Activated CD8-positive, alpha-beta T cell treated with anti-CD3 and anti-CD28 coated beads, Interleukin-2, amount 10 ng/mL, durations not matched to agents 7 days and 5 days (primary cell): ENCODE measurements around the gene FAM222A. TPM values are rescaled to one million over a fixed set of nuclear protein-coding genes. Genes with fewer than 3 reads are reported as not detected.

Experiments used
- ATAC-seq: fragments of 150-1000 bp; cut with Tn5 transposase; one replicate; pipeline ENCODE4 v1.10.0; 2021; ENCODE audit warnings: moderate library complexity
- CTCF ChIA-PET: fragments of 350-600 bp; sonication (Branson Sonifier 250); formaldehyde crosslinking; loops from one replicate; lab custom pipeline; 2021; ENCODE audit warnings: antibody characterized with exemption; lab: Charles Lee
- POLR2A ChIA-PET: fragments of 350-600 bp; sonication (Branson Sonifier 250); formaldehyde crosslinking; loops from one replicate; lab custom pipeline; 2021; ENCODE audit warnings: antibody characterized with exemption; lab: Charles Lee
- DNase-seq: peaks from one replicate; pipeline ENCODE4 v3.0.0-alpha.2; 2020
- H3K27ac Mint-ChIP-seq: one replicate; pipeline ENCODE4 v1.8.0; 2021; ENCODE audit warnings: mild to moderate bottlenecking, mixed read lengths
- H3K27me3 Mint-ChIP-seq: one replicate; pipeline ENCODE4 v1.8.0; 2021; ENCODE audit warnings: low read depth, mixed read lengths
- H3K36me3 Mint-ChIP-seq: one replicate; pipeline ENCODE4 v1.8.0; 2021; ENCODE audit warnings: low read depth, mixed read lengths
- H3K4me1 Mint-ChIP-seq: one replicate; pipeline ENCODE4 v1.8.0; 2021; ENCODE audit warnings: low read depth, mixed read lengths
- H3K4me3 Mint-ChIP-seq: one replicate; pipeline ENCODE4 v1.8.0; 2021; ENCODE audit warnings: mild to moderate bottlenecking, mixed read lengths
- H3K9me3 Mint-ChIP-seq: one replicate; pipeline ENCODE4 v1.8.0; 2022; ENCODE audit warnings: mixed read lengths; ENCODE audit not compliant: insufficient read depth
- total RNA-seq, 2 experiments: library from RNA; stranded (reverse); gene quantifications; one replicate each; pipeline ENCODE4 v1.2.3, GENCODE V29; 2021

The FAM222A gene
- total RNA-seq, 2 experiments from 2014 or later = 1.6 to 1.9 TPM

DNA sequence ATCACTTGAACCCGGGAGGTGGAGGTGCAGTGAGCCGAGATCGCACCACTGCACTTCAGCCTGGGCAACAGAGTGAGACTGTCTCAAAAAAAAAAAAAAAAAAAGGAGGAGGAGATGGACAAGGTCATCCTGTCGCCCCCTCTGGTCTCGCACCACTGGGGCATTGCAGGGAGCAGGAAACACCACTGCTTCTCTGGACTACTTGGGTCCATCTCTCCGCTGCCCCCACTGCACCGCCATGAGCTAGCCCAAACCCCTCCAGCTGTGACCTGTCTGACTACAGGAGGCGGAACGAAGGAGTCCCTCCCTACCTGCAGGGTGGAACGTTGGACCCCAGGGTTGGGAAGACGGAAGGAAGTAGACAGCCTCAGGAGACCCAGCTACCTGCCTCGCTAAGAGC lies 18.2 kb upstream of the FAM222A start:
- ATAC-seq (no peak), DNase-seq (no peak)
- Mint-ChIP-seq H3K9me3 (no peaks in the 10 kb centered on the region), H3K27ac (no peak overlapping the region), H3K27me3 (peaks cover 14% of the 10 kb centered on the region), H3K4me1 (peaks cover 4% of the 10 kb centered on the region), H3K36me3 (no peaks in the 10 kb centered on the region), H3K4me3 (no peak overlapping the region)
- ChIA-PET CTCF (no interaction called here), POLR2A (no interaction called here)

DNA sequence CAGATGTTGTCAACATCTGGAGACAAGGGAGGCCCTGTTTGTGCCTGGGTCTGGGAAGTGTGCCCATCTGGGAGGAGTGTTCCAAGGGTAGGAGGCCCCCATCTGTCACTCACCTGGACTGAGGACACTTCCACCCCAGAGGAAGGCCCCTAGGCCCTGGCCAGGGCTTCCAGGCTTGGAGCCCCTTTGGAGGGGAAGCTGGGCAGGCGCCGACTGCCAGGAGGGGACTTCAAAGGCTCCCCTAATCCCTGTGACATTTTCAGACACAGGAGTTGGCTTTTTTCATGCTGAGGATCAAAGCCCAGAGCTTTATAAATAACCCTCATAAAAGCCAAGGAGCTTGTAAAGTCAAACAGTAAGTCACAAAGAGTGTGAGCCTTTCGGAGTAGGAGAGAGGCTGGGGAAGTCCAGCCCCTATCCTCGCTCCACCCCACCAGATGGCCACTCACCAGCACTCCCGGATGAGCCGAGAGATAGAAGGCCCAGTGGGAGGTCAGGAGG lies 17.6 kb upstream of the FAM222A start:
- POLR2A ChIA-PET = no interaction called here
- peaks cover 4% of the 10 kb centered on the region for H3K4me1 Mint-ChIP-seq
- no peaks in the 10 kb centered on the region for H3K9me3 Mint-ChIP-seq
- no peaks in the 10 kb centered on the region for H3K36me3 Mint-ChIP-seq
- no peak overlapping the region for H3K4me3 Mint-ChIP-seq
- H3K27ac Mint-ChIP-seq = no peak overlapping the region
- no peak for DNase-seq
- no peak for ATAC-seq
- CTCF ChIA-PET = no interaction called here
- peaks cover 14% of the 10 kb centered on the region for H3K27me3 Mint-ChIP-seq

DNA sequence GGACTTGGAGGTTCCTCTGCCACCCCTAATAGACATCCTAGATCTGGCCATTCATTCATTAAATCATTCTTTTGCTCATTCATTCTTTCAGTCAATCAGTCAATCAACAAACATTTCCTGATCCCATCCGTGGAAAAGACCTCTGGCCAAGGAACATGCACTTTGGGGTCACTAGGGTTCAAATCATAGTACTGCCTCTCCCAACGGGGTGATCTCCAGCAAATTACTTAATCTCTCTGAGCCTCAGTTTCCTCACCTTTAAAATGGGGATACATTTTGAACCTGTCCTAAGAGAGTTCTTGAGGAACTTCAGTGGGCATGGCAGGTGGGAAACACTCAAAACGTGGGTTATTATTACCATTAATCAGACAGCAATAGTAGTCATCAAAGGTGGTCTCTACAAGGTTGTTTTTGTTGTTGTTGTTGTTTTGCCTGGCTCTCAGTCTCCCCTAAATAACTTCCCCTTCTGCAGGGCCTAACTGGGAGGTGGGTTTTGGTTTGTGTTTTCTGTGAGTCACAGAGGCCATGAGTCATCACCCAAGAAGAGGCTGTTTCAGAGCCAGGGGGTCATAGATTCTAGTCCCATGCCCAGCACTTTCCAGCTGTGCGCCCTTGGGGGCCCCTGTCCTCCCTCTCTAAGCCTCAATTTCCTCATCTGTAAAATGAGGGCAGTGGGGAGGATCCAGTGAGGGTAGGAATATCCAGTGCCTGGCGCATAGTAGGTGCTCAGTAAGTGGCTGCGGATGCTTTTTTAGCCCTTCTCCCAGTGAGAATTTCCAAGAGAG lies 16.9 kb upstream of the FAM222A start:
- ChIA-PET CTCF (interaction anchor here (1.3 kb wide), 1 partner anchor 99 kb away, joined by 4 read pairs; no protein-coding TSS in a partner anchor), POLR2A (no interaction called here)
- Mint-ChIP-seq H3K27me3 (peaks cover 14% of the 10 kb centered on the region), H3K27ac (no peak overlapping the region), H3K36me3 (no peaks in the 10 kb centered on the region), H3K4me3 (no peak overlapping the region), H3K9me3 (no peaks in the 10 kb centered on the region), H3K4me1 (peaks cover 4% of the 10 kb centered on the region)
- ATAC-seq (no peak), DNase-seq (no peak)

DNA sequence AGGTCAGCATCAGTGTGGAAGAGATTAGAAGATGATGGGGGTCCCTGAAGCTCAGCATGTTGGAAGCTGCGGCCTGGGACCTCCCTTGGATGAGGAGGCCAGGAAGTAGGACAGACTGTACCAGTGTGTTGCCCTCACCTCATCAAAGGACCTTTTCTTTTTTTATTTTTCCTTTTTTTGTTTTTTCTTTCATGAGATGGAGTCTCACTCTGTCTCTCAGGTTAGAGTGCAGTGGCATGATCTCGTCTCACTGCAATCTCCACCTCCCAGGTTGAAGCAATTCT lies 16.4 kb upstream of the FAM222A start:
- no peak for ATAC-seq
- H3K4me1 Mint-ChIP-seq = peaks cover 4% of the 10 kb centered on the region
- POLR2A ChIA-PET = no interaction called here
- no peaks in the 10 kb centered on the region for H3K9me3 Mint-ChIP-seq
- DNase-seq = no peak
- CTCF ChIA-PET = interaction anchor here (0.9 to 1.8 kb wide), 3 partner anchors 77 to 148 kb away, joined by 3 to 4 read pairs (median 3); no protein-coding TSS in a partner anchor
- no peak overlapping the region for H3K4me3 Mint-ChIP-seq
- peaks cover 11% of the 10 kb centered on the region for H3K27me3 Mint-ChIP-seq
- no peaks in the 10 kb centered on the region for H3K36me3 Mint-ChIP-seq
- H3K27ac Mint-ChIP-seq = no peak overlapping the region

DNA sequence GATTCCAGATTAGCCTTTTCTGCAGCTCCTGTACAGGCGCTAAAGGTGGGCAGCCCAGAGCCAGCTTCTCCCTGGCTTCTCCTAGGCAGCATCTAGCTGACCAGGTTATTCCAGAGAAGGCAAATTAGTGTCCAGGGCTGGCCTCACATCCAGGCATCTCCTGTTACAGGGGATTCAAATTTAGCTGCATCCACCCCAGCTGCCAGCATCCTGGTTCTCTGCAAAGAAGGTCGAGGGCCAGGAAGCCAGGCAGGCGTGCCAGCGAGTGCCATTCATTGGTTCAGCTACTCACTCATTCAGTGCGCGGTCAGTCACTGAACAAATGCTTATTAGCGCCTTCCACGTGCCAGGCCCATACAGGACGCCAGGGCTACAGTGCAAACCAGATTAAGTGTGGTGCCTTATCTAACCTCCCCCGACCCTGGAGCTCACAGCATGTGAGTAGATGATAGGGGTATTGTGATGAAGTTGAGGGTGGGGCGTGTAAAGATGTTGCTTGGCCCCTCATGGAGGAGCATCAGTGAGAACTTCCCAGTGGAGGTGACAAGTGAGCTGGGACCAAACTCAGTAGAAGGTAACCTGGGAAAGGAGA lies 15.7 kb upstream of the FAM222A start:
- H3K4me1 Mint-ChIP-seq = peaks cover 4% of the 10 kb centered on the region
- no peak overlapping the region for H3K27ac Mint-ChIP-seq
- no peak for DNase-seq
- POLR2A ChIA-PET = no interaction called here
- H3K36me3 Mint-ChIP-seq = no peaks in the 10 kb centered on the region
- CTCF ChIA-PET = interaction anchor here (0.9 to 1.8 kb wide), 3 partner anchors 76 to 148 kb away, joined by 3 to 4 read pairs (median 3); no protein-coding TSS in a partner anchor
- H3K27me3 Mint-ChIP-seq = peaks cover 7% of the 10 kb centered on the region
- no peaks in the 10 kb centered on the region for H3K9me3 Mint-ChIP-seq
- no peak overlapping the region for H3K4me3 Mint-ChIP-seq
- no peak for ATAC-seq

DNA sequence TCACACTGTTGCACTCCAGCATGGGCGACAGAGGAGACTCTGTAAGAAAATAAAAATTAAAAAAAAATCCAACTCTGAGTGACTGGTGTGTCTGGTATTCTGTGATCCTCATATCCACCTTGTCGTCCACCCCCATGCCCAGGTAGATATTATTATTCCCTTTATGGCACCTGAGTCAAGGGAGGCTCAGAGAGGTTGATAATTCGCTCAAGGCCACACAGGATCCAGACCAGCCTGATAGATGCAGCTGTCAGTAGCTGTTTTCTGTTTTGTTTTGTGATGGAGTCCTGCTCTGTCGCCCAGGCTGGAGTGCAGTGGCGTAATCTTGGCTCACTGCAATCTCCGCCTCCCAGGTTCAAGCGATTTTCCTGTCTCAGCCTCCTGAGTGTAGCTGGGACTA lies 14.8 kb upstream of the FAM222A start:
- no peaks in the 10 kb centered on the region for H3K9me3 Mint-ChIP-seq
- POLR2A ChIA-PET = no interaction called here
- peaks cover under 1% of the 10 kb centered on the region for H3K27me3 Mint-ChIP-seq
- no peak overlapping the region for H3K27ac Mint-ChIP-seq
- no peak for ATAC-seq
- no peaks in the 10 kb centered on the region for H3K36me3 Mint-ChIP-seq
- H3K4me3 Mint-ChIP-seq = no peak overlapping the region
- CTCF ChIA-PET = interaction anchor here (1.8 kb wide), 1 partner anchor 147 kb away, joined by 3 read pairs; no protein-coding TSS in a partner anchor
- no peak for DNase-seq
- peaks cover 4% of the 10 kb centered on the region for H3K4me1 Mint-ChIP-seq

DNA sequence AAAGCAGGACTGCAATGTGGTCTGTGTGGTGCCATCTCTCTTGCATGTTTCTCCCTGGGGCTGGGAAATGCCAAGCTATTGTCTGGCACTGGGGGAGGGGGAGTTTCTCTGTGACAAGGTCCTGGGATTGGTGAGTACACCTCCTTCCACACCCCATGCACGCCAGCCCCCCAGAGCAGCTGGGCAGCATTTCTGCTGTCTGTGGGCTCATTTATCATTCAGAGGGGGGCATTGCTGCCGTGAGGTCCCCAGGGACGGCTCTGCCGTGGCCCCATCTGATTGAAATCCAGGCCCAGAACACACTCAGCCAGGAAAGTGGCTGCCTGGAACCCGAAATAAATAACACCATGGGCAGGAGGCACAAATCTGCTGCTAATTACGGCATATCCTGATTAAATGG lies 12.6 kb upstream of the FAM222A start:
- no peaks in the 10 kb centered on the region for H3K36me3 Mint-ChIP-seq
- no peak for DNase-seq
- H3K4me1 Mint-ChIP-seq = peaks cover 4% of the 10 kb centered on the region
- no peaks in the 10 kb centered on the region for H3K9me3 Mint-ChIP-seq
- CTCF ChIA-PET = no interaction called here
- POLR2A ChIA-PET = no interaction called here
- H3K4me3 Mint-ChIP-seq = no peak overlapping the region
- ATAC-seq = no peak
- H3K27me3 Mint-ChIP-seq = no peaks in the 10 kb centered on the region
- H3K27ac Mint-ChIP-seq = no peak overlapping the region

DNA sequence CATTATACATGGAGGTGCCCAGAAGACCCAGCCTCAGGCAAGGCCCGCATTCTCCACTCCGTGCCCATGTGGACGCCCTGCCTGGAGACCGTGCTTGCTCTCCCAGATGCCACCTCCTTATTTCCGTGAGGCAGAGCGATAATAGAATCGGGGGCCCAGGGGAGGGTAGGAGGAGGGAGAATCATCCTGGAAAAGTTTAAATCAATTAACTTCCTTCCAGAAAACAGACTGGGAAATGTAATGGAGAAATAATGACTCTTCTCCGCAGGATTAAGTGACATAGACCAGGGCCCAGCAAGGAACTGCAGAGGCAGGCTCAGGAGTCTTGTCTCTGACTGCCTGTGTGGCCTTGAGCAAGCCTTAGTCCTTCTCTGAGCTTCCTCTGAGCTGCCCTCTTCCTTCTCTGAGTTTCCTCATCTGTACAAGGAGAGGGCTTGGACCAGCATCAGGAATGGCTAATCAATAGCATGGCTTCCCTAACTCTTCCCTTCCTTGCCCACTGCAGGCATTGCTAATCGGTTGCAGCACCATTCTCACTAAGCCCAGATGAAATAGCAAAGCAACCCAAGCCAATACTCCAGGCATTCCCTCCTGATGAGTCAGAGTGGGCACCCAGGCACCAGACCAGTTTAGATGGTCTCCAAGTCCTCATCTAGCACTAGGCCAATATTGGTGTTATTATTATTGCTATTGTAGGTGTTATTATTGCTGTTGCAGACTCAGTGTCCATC lies 11.3 kb upstream of the FAM222A start:
- Mint-ChIP-seq H3K27ac (no peak overlapping the region), H3K9me3 (no peaks in the 10 kb centered on the region), H3K4me1 (no peaks in the 10 kb centered on the region), H3K27me3 (no peaks in the 10 kb centered on the region), H3K4me3 (no peak overlapping the region), H3K36me3 (no peaks in the 10 kb centered on the region)
- ChIA-PET POLR2A (no interaction called here), CTCF (no interaction called here)
- ATAC-seq (no peak), DNase-seq (no peak)

DNA sequence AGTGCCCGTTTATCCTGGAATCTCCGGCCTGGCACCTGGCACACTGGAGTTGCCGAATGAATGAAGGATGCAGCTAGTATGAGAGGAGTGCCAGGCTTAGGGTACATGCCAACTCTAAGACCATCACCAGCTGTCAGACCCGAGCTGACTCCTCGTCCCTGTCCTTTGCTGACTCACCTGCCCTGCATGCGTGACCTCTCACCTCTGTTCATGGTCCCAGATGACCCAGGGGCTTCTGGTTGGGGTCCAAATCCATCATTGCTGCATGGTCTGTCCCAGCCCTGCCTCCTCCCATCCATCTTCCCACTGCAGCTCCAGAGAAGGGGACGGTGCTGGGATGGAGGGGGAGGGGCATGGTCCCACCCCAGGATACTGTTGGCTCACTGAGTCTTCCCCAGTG lies 9.9 kb upstream of the FAM222A start:
- POLR2A ChIA-PET = no interaction called here
- no peak overlapping the region for H3K27ac Mint-ChIP-seq
- CTCF ChIA-PET = no interaction called here

DNA sequence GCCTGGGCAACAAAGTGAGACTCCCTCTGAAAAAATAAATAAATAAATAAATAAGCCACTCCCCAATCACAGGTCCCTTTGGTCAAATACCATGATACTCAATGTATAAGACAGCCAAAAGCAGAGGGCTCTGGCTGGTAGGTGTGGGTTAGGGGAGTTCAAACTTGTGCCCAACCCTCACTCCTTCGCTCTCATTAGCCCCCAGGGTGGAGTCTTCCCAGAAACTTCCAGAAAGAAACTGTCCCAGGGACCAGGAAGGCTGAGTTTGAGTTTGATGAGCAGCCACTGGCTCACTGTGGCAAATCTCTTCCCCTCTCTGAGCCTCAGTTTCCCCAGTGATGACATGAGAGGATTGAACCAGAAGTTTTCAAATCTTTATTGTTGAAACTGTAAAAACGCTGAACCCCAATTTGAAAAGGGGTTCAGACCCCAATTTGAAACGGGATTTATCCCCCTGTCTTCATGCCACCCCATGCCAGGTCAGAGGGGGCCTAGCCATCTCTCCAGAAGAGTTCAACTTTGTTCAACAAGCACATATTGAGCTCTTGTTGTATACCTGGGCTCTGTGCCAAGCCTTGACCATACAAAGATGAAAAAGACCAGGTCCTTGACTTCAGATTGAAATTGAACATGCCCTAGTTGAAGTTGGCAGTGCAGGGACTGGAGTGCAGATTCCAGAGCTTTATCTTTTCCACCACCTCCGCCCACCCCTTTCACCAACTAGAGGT lies 9.1 kb upstream of the FAM222A start:
- H3K27ac Mint-ChIP-seq = no peak overlapping the region
- H3K27me3 Mint-ChIP-seq = no peaks in the 10 kb centered on the region
- no peaks in the 10 kb centered on the region for H3K36me3 Mint-ChIP-seq
- ChIA-PET CTCF (no interaction called here), POLR2A (no interaction called here)
- H3K4me3 Mint-ChIP-seq = no peak overlapping the region
- DNase-seq (no peak), ATAC-seq (no peak)
- no peaks in the 10 kb centered on the region for H3K9me3 Mint-ChIP-seq
- H3K4me1 Mint-ChIP-seq = no peaks in the 10 kb centered on the region

More for the DNA sequence above, 9.9 kb upstream of the FAM222A start:
- no peaks in the 10 kb centered on the region for H3K4me1 Mint-ChIP-seq
- ATAC-seq (no peak), DNase-seq (no peak)
- H3K36me3 Mint-ChIP-seq = no peaks in the 10 kb centered on the region
- H3K4me3 Mint-ChIP-seq = no peak overlapping the region
- H3K9me3 Mint-ChIP-seq = no peaks in the 10 kb centered on the region
- H3K27me3 Mint-ChIP-seq = no peaks in the 10 kb centered on the region

DNA sequence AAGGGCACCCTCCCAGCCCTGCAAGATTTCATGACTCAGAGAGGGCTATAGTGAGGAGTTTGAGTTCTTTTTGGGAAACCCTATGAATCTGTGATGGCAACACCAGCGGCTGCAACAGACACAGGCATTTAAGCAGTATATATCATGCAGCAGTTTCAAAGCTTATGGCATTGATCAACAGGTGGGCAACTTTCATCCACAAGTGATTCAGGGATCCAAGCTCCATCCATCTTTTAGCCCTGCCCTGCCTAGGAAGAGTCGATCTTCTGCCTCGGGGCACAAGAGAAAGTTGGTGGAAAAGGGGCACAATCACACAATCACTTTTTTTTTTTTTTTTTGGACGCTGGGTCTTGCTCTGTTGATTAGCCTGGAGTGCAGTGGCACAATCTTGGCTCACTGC lies 8.3 kb upstream of the FAM222A start:
- Mint-ChIP-seq H3K4me3 (no peak overlapping the region), H3K36me3 (no peaks in the 10 kb centered on the region), H3K4me1 (no peaks in the 10 kb centered on the region), H3K27ac (no peak overlapping the region), H3K27me3 (no peaks in the 10 kb centered on the region), H3K9me3 (no peaks in the 10 kb centered on the region)
- CTCF ChIA-PET = no interaction called here
- ATAC-seq (no peak), DNase-seq (no peak)
- POLR2A ChIA-PET = no interaction called here
